Upper lobe of left lung (tissue), 4 donors: ENCODE data around the gene VPS35L.

Experiments
- CTCF ChIP-seq, 6 experiments: fragments of 450-650 bp in 4 of 6; fragments of 200-600 bp in 2 of 6; sonication (generic) in 2 of 6; IDR thresholded peaks; one replicate each; pipeline ENCODE4 v1.5.1; 2016 to 2019; ENCODE audit warnings: antibody characterized with exemption in 6 of 6
- EP300 ChIP-seq, 4 donors: sonication (generic); formaldehyde crosslinking; IDR thresholded peaks; one replicate each; pipeline ENCODE4 v1.5.1; 2017; ENCODE audit warnings: antibody characterized with exemption in 4 of 4, control low read depth in 2 of 4
- POLR2A ChIP-seq, 4 donors: fragments of 450-650 bp; IDR thresholded peaks; one replicate each; pipeline ENCODE4 v1.5.1; 2016 to 2017; ENCODE audit warnings: antibody characterized with exemption in 4 of 4, mild to moderate bottlenecking in 2 of 4
- POLR2AphosphoS5 ChIP-seq, 2 donors: sonication (generic); formaldehyde crosslinking; IDR thresholded peaks; one replicate each; pipeline ENCODE4 v1.5.1; 2017; ENCODE audit warnings: antibody characterized with exemption in 2 of 2

GRCh38 chr16:19589771-19590302, 34.3 kb downstream of the VPS35L start:
- TF ChIP-seq CTCF (IDR thresholded peaks at IDR 0.05) (no peak), POLR2AphosphoS5 (IDR thresholded peaks at IDR 0.05) (no peak), EP300 (IDR thresholded peaks at IDR 0.05) (no peak), POLR2A (IDR thresholded peaks at IDR 0.05) (no peak)
